ENCODE data around the gene TXNDC11. TPM values are rescaled to one million over a fixed set of nuclear protein-coding genes. Genes with fewer than 3 reads are reported as not detected.

TXNDC11 gene
- total and polyA plus RNA-seq, 9 donors: 18.1 to 27.9 (median 22.0) TPM

DNA sequence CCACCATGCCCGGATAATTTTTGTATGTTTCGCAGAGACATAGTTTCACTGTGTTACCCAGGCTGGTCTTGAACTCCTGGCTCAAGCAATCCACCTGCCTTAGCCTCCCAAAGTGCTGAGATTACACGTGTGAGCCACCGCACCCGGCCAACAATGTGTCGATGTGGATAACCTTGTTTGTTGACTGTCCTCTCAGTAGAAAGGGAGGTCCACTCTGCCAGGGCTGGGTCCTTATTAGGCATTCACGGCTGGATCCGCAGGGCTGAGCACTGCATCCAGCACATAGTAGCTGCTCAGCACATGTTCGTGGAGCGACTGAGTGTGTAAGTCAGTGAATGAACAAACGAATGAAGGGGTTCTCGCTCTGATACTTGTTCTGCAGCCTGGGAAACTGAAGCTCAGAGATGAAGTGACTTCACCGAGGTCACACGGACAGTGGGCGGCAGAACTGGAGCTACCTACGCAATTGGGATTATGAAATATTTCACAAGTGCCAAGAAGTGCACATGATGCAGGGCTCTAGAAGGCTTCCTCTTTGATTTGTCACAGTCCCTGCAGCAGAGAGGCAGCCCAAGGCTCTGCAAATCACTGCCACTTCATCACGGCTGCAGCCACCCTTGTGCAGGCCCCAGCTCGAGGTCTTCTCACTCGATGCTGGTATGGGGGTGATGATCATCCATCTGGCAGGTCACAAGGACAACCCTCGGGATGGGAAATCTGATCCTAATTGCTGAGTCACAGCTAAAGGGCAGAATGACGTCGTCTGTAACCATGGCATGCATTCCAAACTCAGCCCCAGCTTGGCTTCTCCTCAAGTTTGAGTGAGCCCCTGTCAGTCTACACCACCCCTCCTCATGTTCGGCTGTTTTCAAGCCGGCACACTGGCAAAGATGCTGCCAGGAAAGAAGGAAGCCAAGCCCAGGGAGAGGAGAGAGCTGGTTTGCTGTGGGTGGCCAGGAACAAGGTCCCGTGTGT is 102.4 kb downstream of the TXNDC11 start:
- Histone ChIP-seq H3K4me3 (ENCODE audit: low read length) (no peak overlapping the region), H3K9me3 (replicated peaks; ENCODE audit: control insufficient read depth, low read depth, low read length) (no peaks in the 10 kb centered on the region), H3K4me1 (ENCODE audit: control insufficient read depth, insufficient read depth, low read length) (peaks cover 23% of the 10 kb centered on the region), H3K27ac (ENCODE audit: low read length) (peak overlapping the region; percentile 81), H3K36me3 (ENCODE audit: control insufficient read depth, insufficient read depth, low read length) (no peaks in the 10 kb centered on the region), H3K27me3 (ENCODE audit: control insufficient read depth, insufficient read depth, low read length) (no peaks in the 10 kb centered on the region)
- WGBS (ENCODE audit: insufficient coverage): 45% methylated on average over 22 of the region's 25 CpGs
- peak; percentile 94 for DNase-seq

- H3K27me3 ChIP-seq (ENCODE audit: control insufficient read depth, insufficient read depth, low read length): no peaks in the 10 kb centered on the region
- WGBS (ENCODE audit: insufficient coverage): 30% methylated on average over 3 of the region's 4 CpGs
- no peaks in the 10 kb centered on the region for H3K9me3 ChIP-seq (replicated peaks; ENCODE audit: control insufficient read depth, low read depth, low read length)
- H3K36me3 ChIP-seq (ENCODE audit: control insufficient read depth, insufficient read depth, low read length): no peaks in the 10 kb centered on the region
- no peak overlapping the region for H3K4me3 ChIP-seq (ENCODE audit: low read length)
- H3K27ac ChIP-seq (ENCODE audit: low read length): no peak overlapping the region
- peaks cover 23% of the 10 kb centered on the region for H3K4me1 ChIP-seq (ENCODE audit: control insufficient read depth, insufficient read depth, low read length)
- no peak for DNase-seq
Measured at GRCh38 chr16:11639008-11639562, 103.6 kb downstream of the TXNDC11 start.

DNA sequence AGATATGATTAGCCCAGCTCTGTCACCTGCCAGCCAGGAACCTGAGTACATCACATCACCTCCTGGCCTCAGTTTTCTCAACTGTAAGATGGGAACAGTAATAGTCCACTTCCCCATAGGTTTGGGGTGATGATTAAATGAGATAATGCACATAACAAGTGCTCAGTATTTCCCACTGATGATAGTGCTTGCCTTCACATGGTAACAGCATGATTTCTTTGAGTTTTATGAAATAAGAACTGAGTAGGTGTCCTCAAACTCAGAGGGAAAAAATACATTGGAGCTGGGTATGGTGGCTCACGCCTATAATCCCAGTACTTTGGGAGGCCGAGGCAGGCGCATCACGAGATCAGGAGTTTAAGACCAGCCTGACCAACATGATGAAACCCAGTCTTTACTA is 104.5 kb downstream of the TXNDC11 start:
- Histone ChIP-seq H3K36me3 (ENCODE audit: control insufficient read depth, insufficient read depth, low read length) (no peaks in the 10 kb centered on the region), H3K27me3 (ENCODE audit: control insufficient read depth, insufficient read depth, low read length) (no peaks in the 10 kb centered on the region), H3K9me3 (replicated peaks; ENCODE audit: control insufficient read depth, low read depth, low read length) (no peaks in the 10 kb centered on the region), H3K4me1 (ENCODE audit: control insufficient read depth, insufficient read depth, low read length) (peaks cover 25% of the 10 kb centered on the region), H3K27ac (ENCODE audit: low read length) (no peak overlapping the region), H3K4me3 (ENCODE audit: low read length) (no peak overlapping the region)
- no peak for DNase-seq
- no CpG with 5 or more reads among the region's 4 CpGs for WGBS (ENCODE audit: insufficient coverage)

GRCh38 chr16:11637320-11637719 is 105.3 kb downstream of the TXNDC11 start:
- no peaks in the 10 kb centered on the region for H3K27me3 ChIP-seq (ENCODE audit: control insufficient read depth, insufficient read depth, low read length)
- H3K4me3 ChIP-seq (ENCODE audit: low read length): no peak overlapping the region
- no peak for DNase-seq
- H3K27ac ChIP-seq (ENCODE audit: low read length): no peak overlapping the region
- H3K4me1 ChIP-seq (ENCODE audit: control insufficient read depth, insufficient read depth, low read length): peaks cover 33% of the 10 kb centered on the region
- 80% methylated on average over 1 of the region's 5 CpGs for WGBS (ENCODE audit: insufficient coverage)
- H3K9me3 ChIP-seq (replicated peaks; ENCODE audit: control insufficient read depth, low read depth, low read length): no peaks in the 10 kb centered on the region
- H3K36me3 ChIP-seq (ENCODE audit: control insufficient read depth, insufficient read depth, low read length): no peaks in the 10 kb centered on the region

- 24% methylated on average over 12 of the region's 14 CpGs for WGBS (ENCODE audit: insufficient coverage)
- Histone ChIP-seq H3K36me3 (ENCODE audit: control insufficient read depth, insufficient read depth, low read length) (no peaks in the 10 kb centered on the region), H3K27me3 (ENCODE audit: control insufficient read depth, insufficient read depth, low read length) (no peaks in the 10 kb centered on the region), H3K4me1 (ENCODE audit: control insufficient read depth, insufficient read depth, low read length) (peaks cover 30% of the 10 kb centered on the region), H3K4me3 (ENCODE audit: low read length) (no peak overlapping the region), H3K27ac (ENCODE audit: low read length) (no peak overlapping the region), H3K9me3 (replicated peaks; ENCODE audit: control insufficient read depth, low read depth, low read length) (no peaks in the 10 kb centered on the region)
- no peak for DNase-seq
Measured at GRCh38 chr16:11636172-11636721, 106.4 kb downstream of the TXNDC11 start.

DNA sequence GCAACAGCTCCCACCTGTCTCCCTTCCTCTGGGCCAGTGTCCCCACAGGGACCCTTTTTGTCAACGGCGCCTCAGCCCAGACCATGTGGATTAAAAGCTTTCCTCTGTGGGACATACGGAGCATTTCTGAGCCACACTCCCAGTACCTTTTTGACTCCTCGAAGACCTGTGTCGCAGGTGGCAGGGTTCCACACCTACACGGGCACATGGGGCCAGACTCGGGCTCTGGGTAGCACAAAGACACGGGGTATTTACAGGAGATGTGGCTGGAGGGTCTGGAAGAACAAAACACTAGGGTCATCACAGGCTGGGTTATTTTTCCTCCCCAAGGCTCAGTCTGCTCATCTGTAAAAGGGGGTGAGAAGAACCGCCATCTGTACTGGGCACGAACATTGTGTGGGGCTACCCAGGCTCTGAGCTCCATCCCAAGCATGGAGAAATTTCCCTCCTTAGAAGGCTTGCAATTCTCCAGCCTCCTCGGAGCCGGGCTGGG is 106.9 kb downstream of the TXNDC11 start:
- Histone ChIP-seq H3K4me1 (ENCODE audit: control insufficient read depth, insufficient read depth, low read length) (peaks cover 25% of the 10 kb centered on the region), H3K9me3 (replicated peaks; ENCODE audit: control insufficient read depth, low read depth, low read length) (no peaks in the 10 kb centered on the region), H3K4me3 (ENCODE audit: low read length) (no peak overlapping the region), H3K27ac (ENCODE audit: low read length) (no peak overlapping the region), H3K27me3 (ENCODE audit: control insufficient read depth, insufficient read depth, low read length) (no peaks in the 10 kb centered on the region), H3K36me3 (ENCODE audit: control insufficient read depth, insufficient read depth, low read length) (no peaks in the 10 kb centered on the region)
- no peak for DNase-seq
- WGBS (ENCODE audit: insufficient coverage): 76% methylated on average over 7 of the region's 12 CpGs

GRCh38 chr16:11635113-11635652 is 107.5 kb downstream of the TXNDC11 start:
- no peaks in the 10 kb centered on the region for H3K27me3 ChIP-seq (ENCODE audit: control insufficient read depth, insufficient read depth, low read length)
- no peaks in the 10 kb centered on the region for H3K9me3 ChIP-seq (replicated peaks; ENCODE audit: control insufficient read depth, low read depth, low read length)
- no peak overlapping the region for H3K4me3 ChIP-seq (ENCODE audit: low read length)
- peaks cover 24% of the 10 kb centered on the region for H3K4me1 ChIP-seq (ENCODE audit: control insufficient read depth, insufficient read depth, low read length)
- WGBS (ENCODE audit: insufficient coverage): 82% methylated on average over 9 of the region's 10 CpGs
- H3K27ac ChIP-seq (ENCODE audit: low read length): no peak overlapping the region
- no peak for DNase-seq
- no peaks in the 10 kb centered on the region for H3K36me3 ChIP-seq (ENCODE audit: control insufficient read depth, insufficient read depth, low read length)

DNA sequence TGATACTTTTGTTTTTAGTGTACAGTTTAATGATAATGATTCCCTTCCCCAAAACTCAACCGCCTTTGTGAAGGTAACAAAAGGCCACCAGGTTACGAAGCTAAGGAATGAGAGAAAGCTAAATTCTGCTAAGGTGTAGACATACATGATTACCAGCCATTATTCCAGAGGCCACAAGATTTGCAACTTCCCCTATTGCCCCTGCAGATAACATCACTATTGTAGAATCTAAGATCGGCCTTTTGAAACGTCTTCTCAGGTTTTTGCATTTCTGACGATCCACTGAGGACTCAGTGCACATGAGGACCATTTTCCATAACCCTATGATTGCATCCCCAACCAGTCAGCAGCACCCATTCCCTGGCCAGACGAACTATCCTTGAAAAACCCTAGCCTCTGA is 108.3 kb downstream of the TXNDC11 start:
- 67% methylated on average over 4 of the region's 6 CpGs for WGBS (ENCODE audit: insufficient coverage)

DNA sequence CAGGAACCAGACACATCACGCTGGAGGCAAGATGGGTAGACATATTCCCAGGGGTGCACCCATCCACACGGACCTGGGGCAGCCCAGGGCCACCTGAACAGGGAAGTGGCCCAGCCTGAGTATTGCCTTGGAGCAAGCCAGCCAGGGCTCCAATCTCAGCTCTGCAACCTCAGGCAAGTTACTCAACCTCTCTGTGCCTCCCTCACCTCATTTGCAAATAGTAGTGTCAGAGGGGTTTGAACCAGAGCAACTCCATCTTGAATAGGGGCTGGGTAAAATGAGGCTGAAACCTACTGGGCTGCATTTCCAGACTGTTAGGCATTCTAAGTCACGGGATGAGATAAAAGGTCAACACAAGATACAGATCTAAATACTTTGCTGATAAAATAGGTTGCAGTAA is 109.5 kb downstream of the TXNDC11 start:
- H3K4me1 ChIP-seq (ENCODE audit: control insufficient read depth, insufficient read depth, low read length): peaks cover 32% of the 10 kb centered on the region
- WGBS (ENCODE audit: insufficient coverage): 20% methylated on average over 1 of the region's 3 CpGs
- no peak for DNase-seq

More for the DNA sequence above, 108.3 kb downstream of the TXNDC11 start:
- H3K36me3 ChIP-seq (ENCODE audit: control insufficient read depth, insufficient read depth, low read length): no peaks in the 10 kb centered on the region
- H3K9me3 ChIP-seq (replicated peaks; ENCODE audit: control insufficient read depth, low read depth, low read length): no peaks in the 10 kb centered on the region
- H3K27me3 ChIP-seq (ENCODE audit: control insufficient read depth, insufficient read depth, low read length): no peaks in the 10 kb centered on the region
- H3K4me1 ChIP-seq (ENCODE audit: control insufficient read depth, insufficient read depth, low read length): peaks cover 27% of the 10 kb centered on the region
- H3K27ac ChIP-seq (ENCODE audit: low read length): no peak overlapping the region
- no peak for DNase-seq
- H3K4me3 ChIP-seq (ENCODE audit: low read length): no peak overlapping the region

DNA sequence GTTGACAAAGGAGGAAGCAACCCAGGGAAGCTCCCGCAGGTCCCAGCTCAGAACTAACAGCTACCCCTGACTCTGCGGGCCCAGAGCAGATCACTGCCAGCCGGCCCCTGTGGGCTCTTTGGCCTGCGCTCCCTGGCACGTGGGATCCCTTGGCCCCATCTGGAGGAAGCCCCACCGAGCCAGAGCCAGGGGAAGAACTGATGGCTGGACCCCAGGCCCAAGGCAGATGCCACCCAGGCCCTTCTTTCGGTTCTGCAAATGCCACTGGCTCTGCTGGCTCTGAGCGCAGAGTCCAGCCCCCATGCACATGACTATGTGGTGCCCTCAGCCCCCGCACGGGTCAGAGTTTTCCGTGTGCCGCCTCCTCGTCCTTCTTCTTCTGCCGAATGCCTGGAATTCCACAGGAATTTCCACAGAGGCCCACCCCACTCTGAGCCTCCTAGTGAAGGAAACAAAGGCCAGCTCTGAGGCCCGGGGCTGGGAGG is 110.2 kb downstream of the TXNDC11 start:
- Histone ChIP-seq H3K27ac (ENCODE audit: low read length) (peak overlapping the region; percentile 77), H3K4me1 (ENCODE audit: control insufficient read depth, insufficient read depth, low read length) (peaks cover 32% of the 10 kb centered on the region), H3K4me3 (ENCODE audit: low read length) (no peak overlapping the region), H3K36me3 (ENCODE audit: control insufficient read depth, insufficient read depth, low read length) (no peaks in the 10 kb centered on the region), H3K9me3 (replicated peaks; ENCODE audit: control insufficient read depth, low read depth, low read length) (no peaks in the 10 kb centered on the region), H3K27me3 (ENCODE audit: control insufficient read depth, insufficient read depth, low read length) (no peaks in the 10 kb centered on the region)
- WGBS (ENCODE audit: insufficient coverage): 18% methylated on average over 14 of the region's 15 CpGs
- peak; percentile 81 for DNase-seq

More for the DNA sequence above, 109.5 kb downstream of the TXNDC11 start:
- peak overlapping the region; percentile 77 for H3K27ac ChIP-seq (ENCODE audit: low read length)
- no peaks in the 10 kb centered on the region for H3K9me3 ChIP-seq (replicated peaks; ENCODE audit: control insufficient read depth, low read depth, low read length)
- no peaks in the 10 kb centered on the region for H3K36me3 ChIP-seq (ENCODE audit: control insufficient read depth, insufficient read depth, low read length)
- H3K27me3 ChIP-seq (ENCODE audit: control insufficient read depth, insufficient read depth, low read length): no peaks in the 10 kb centered on the region
- no peak overlapping the region for H3K4me3 ChIP-seq (ENCODE audit: low read length)
